ENCODE results near the gene BUD23. TPM values are rescaled to one million over a fixed set of nuclear protein-coding genes. Genes with fewer than 3 reads are reported as not detected.
A peak's percentile ranks its signal among the peaks of the same experiment; 100 is the strongest.
"Not testable (repeated sequence)": the region's sequence is repeated elsewhere in the genome, so short reads cannot be mapped to it uniquely, and the experiment has no call there.

Gene BUD23
- polyA plus RNA-seq, 2 donors, result 39.9 to 43.5 TPM

DNA sequence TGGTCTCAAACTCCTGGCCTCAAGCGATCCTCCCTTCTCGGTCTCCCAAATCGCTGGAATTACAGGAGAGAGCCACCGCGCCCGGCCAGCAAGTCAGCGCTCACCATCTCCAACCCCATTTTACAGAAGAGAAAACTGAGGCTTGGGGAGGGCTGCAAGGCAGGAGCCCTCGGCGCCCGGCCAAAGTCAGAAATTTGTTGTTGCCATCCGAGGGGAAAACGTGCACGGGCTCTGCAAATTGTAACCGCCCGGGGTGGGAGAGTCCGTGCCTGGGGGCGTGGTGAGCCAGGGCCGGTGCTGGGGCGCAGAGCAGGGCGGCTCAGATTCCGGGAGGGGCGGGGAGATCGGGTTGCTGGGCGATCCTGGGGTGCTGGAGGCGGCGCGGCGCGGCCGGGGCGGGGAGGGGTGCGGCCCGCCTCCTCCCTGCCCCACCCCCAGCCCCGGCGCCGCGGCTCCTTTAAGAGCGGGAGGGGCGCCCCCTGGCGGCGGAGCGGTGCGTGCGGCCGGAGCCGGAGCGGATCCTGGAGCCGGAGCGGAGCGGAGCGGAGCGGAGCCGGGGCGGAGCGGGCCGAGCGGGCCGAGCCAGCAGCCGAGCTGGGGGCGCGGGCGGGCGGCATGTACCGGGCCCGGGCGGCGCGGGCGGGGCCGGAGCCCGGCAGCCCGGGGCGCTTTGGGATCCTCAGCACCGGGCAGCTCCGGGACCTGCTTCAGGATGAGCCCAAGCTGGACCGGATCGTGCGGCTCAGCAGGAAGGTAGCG, 15.9 kb upstream of the BUD23 start, which contains the start of gene VPS37D:
TSS of gene VPS37D (plus strand) at position 488 of the 759 bp plus-strand sequence. CDS start at position 616, 128 bp downstream.
- Histone ChIP-seq H3K27me3 (ENCODE audit: control insufficient read depth in 1 of 2, insufficient read depth in 2 of 2, low read length in 2 of 2) (peaks cover 0 to 2% of the 10 kb centered on the region in 2 donors), H3K4me1 (ENCODE audit: control insufficient read depth in 2 of 2, insufficient read depth in 2 of 2, low read length in 1 of 2) (peaks cover 2% of the 10 kb centered on the region in 2 donors), H3K36me3 (ENCODE audit: control insufficient read depth in 2 of 2, insufficient read depth in 2 of 2, low read length in 1 of 2) (no peaks in the 10 kb centered on the region), H3K27ac (ENCODE audit: low read depth in 2 of 2, low read length in 1 of 2) (no peak within 1 kb of the TSS), H3K9me3 (ENCODE audit: control insufficient read depth in 2 of 2, insufficient read depth in 1 of 2, low read depth in 1 of 2, low read length in 1 of 2) (no peaks in the 10 kb centered on the region), H3K4me3 (ENCODE audit: low read depth in 1 of 2, low read length in 2 of 2) (peak within 1 kb of the TSS; percentile 41 to 49)
- 2 to 4% methylated on average over 53 to 79 of the region's 79 CpGs for WGBS, 2 donors

DNA sequence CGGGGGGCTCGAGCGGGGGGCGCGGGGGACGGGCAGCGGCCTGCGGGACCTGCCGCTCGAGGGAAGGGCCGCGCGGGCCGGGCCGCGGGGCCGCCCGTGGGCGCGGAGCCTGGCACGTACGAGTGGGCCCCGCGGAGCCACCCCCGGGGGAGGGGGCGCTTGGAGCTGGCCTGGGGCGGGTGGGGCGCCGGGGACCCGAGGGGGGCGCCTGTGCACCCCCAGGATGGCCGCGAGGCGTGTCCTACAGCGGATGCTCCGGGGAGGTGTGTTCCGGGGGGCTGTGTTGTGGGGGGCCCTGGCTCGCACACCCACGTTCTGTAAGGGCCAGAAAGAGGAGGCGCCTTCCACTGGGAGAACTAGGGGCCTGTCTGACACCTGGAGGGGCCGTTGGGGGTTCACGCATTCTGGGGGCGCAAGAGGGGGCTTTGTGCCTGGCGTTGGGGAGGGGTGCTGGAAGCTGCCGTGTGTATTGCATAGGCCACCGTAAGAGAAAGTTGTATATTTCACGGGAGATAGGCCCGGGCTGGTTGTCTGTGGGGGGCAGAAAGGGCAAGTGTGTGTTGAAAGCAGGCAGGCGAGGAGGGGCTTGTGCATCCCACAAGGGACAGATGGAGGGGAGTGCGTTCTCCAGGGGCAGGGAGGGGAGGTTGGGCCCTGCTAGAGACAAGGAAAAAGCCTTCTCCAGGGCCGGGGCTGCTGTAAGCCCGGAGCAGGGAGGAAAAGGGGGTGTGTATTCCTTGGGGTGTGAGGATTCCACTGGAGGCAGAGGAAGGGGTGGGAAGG, 15.1 kb upstream of the BUD23 start:
- Histone ChIP-seq H3K4me3 (ENCODE audit: low read depth in 1 of 2, low read length in 2 of 2) (peak overlapping the region; percentile 41 to 49), H3K27me3 (ENCODE audit: control insufficient read depth in 1 of 2, insufficient read depth in 2 of 2, low read length in 2 of 2) (peaks cover 0 to 2% of the 10 kb centered on the region in 2 donors), H3K27ac (ENCODE audit: low read depth in 2 of 2, low read length in 1 of 2) (no peak overlapping the region), H3K36me3 (ENCODE audit: control insufficient read depth in 2 of 2, insufficient read depth in 2 of 2, low read length in 1 of 2) (no peaks in the 10 kb centered on the region), H3K9me3 (ENCODE audit: control insufficient read depth in 2 of 2, insufficient read depth in 1 of 2, low read depth in 1 of 2, low read length in 1 of 2) (no peaks in the 10 kb centered on the region), H3K4me1 (ENCODE audit: control insufficient read depth in 2 of 2, insufficient read depth in 2 of 2, low read length in 1 of 2) (peaks cover 2% of the 10 kb centered on the region in 2 donors)
- 3% methylated on average over 37 to 52 of the region's 52 CpGs for WGBS, 2 donors

DNA sequence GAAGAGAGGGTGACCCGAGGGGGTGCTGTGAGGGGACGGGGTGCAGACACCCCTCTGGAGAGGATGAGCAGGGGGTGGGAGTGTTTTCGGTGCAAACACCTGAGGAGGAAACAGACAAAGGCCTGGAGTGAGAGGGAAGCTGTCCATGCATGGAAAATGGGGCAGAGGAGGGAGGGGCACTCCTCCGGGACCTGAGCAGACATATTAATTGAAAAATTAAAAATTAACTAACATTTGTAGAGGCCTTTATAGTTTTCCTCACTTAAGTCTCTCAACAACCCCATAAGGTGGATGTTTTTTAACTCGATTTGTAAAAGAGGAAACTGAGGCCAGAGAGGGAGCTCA, 14.5 kb upstream of the BUD23 start:
- Histone ChIP-seq H3K27ac (ENCODE audit: low read depth in 2 of 2, low read length in 1 of 2) (no peak overlapping the region), H3K27me3 (ENCODE audit: control insufficient read depth in 1 of 2, insufficient read depth in 2 of 2, low read length in 2 of 2) (peaks cover 0 to 2% of the 10 kb centered on the region in 2 donors), H3K4me1 (ENCODE audit: control insufficient read depth in 2 of 2, insufficient read depth in 2 of 2, low read length in 1 of 2) (peaks cover 2% of the 10 kb centered on the region in 2 donors), H3K4me3 (ENCODE audit: low read depth in 1 of 2, low read length in 2 of 2) (peak overlapping the region in 1 of 2 donors; percentile 49), H3K36me3 (ENCODE audit: control insufficient read depth in 2 of 2, insufficient read depth in 2 of 2, low read length in 1 of 2) (no peaks in the 10 kb centered on the region), H3K9me3 (ENCODE audit: control insufficient read depth in 2 of 2, insufficient read depth in 1 of 2, low read depth in 1 of 2, low read length in 1 of 2) (no peaks in the 10 kb centered on the region)
- WGBS, 2 donors, result 28 to 29% methylated on average over 5 of the region's 5 CpGs

DNA sequence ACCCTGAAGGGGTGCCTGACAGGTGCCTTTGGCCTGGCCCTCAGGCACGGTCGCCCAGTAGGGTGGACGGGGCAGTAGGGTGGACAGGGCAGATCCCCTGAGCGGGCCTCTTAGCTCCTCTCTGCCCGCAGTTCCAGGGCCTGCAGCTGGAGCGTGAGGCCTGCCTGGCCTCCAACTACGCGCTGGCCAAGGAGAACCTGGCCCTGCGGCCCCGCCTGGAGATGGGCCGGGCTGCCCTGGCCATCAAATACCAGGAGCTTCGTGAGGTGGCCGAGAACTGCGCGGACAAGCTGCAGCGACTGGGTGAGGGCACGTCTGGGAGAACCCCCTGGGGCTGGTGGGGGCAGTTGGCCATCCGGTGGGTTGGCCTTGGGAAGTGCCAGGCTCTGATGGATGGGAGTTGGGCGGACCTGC, 14.1 kb upstream of the BUD23 start:
- Histone ChIP-seq H3K4me1 (ENCODE audit: control insufficient read depth in 2 of 2, insufficient read depth in 2 of 2, low read length in 1 of 2) (peaks cover 2% of the 10 kb centered on the region in 2 donors), H3K9me3 (ENCODE audit: control insufficient read depth in 2 of 2, insufficient read depth in 1 of 2, low read depth in 1 of 2, low read length in 1 of 2) (no peaks in the 10 kb centered on the region), H3K36me3 (ENCODE audit: control insufficient read depth in 2 of 2, insufficient read depth in 2 of 2, low read length in 1 of 2) (no peaks in the 10 kb centered on the region), H3K27ac (ENCODE audit: low read depth in 2 of 2, low read length in 1 of 2) (no peak overlapping the region), H3K4me3 (ENCODE audit: low read depth in 1 of 2, low read length in 2 of 2) (no peak overlapping the region), H3K27me3 (ENCODE audit: control insufficient read depth in 1 of 2, insufficient read depth in 2 of 2, low read length in 2 of 2) (peaks cover 0 to under 1% of the 10 kb centered on the region in 2 donors)
- WGBS, 2 donors, result 75 to 79% methylated on average over 19 of the region's 19 CpGs

DNA sequence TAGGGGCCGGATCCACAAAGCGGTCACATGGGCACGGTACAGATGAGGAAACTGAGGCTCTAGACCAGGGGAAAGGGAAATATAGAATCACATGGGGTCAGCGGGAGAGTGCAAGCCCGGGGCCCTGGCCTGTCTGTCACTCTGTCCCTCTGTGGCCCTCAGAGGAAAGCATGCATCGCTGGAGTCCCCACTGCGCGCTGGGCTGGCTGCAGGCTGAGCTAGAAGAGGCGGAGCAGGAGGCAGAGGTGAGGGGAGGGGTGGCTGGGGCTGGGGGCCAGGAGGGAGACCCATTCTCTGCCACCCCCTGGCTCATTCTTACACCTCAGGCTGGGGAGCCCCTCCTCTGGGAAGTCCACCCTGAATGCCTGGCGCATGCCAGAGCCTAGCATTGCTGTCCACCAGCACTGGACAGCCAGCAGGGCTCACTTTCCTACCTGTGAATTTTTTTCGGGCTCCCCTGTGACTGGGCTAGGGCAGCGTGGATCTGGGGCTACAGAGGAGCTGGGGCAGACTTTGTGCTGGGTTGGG, 13.5 kb upstream of the BUD23 start:
- no peaks in the 10 kb centered on the region for H3K27me3 ChIP-seq (ENCODE audit: control insufficient read depth in 1 of 2, insufficient read depth in 2 of 2, low read length in 2 of 2)
- WGBS, 2 donors, result 86% methylated on average over 12 of the region's 12 CpGs
- no peaks in the 10 kb centered on the region for H3K36me3 ChIP-seq (ENCODE audit: control insufficient read depth in 2 of 2, insufficient read depth in 2 of 2, low read length in 1 of 2)
- no peaks in the 10 kb centered on the region for H3K9me3 ChIP-seq (ENCODE audit: control insufficient read depth in 2 of 2, insufficient read depth in 1 of 2, low read depth in 1 of 2, low read length in 1 of 2)
- no peak overlapping the region for H3K27ac ChIP-seq (ENCODE audit: low read depth in 2 of 2, low read length in 1 of 2)
- no peak overlapping the region for H3K4me3 ChIP-seq (ENCODE audit: low read depth in 1 of 2, low read length in 2 of 2)
- peaks cover 2% of the 10 kb centered on the region in 2 donors for H3K4me1 ChIP-seq (ENCODE audit: control insufficient read depth in 2 of 2, insufficient read depth in 2 of 2, low read length in 1 of 2)

DNA sequence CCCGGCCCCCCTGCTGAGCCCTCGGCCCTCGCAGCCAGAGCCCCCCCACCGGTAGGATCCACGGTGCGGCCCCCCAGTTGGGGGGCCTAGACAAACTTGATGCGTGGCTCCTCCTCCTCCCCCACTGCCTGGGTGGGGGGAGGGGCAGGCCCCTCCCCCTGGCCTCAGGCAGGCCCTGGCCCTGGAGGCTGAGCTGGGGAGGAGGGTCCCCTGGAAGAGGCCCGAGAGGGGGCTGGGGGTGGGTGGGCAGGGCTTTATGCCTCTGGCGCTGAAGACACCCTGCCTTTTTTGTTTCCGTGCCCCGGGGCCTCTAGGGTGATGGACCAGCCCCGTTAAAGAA, 12.1 kb upstream of the BUD23 start:
- H3K36me3 ChIP-seq (ENCODE audit: control insufficient read depth in 2 of 2, insufficient read depth in 2 of 2, low read length in 1 of 2), result no peaks in the 10 kb centered on the region
- WGBS, 2 donors, result 37 to 43% methylated on average over 11 to 12 of the region's 12 CpGs
- H3K4me3 ChIP-seq (ENCODE audit: low read depth in 1 of 2, low read length in 2 of 2), result no peak overlapping the region
- H3K4me1 ChIP-seq (ENCODE audit: control insufficient read depth in 2 of 2, insufficient read depth in 2 of 2, low read length in 1 of 2), result peaks cover 2% of the 10 kb centered on the region in 2 donors
- H3K9me3 ChIP-seq (ENCODE audit: control insufficient read depth in 2 of 2, insufficient read depth in 1 of 2, low read depth in 1 of 2, low read length in 1 of 2), result no peaks in the 10 kb centered on the region
- no peaks in the 10 kb centered on the region for H3K27me3 ChIP-seq (ENCODE audit: control insufficient read depth in 1 of 2, insufficient read depth in 2 of 2, low read length in 2 of 2)
- H3K27ac ChIP-seq (ENCODE audit: low read depth in 2 of 2, low read length in 1 of 2), result no peak overlapping the region

DNA sequence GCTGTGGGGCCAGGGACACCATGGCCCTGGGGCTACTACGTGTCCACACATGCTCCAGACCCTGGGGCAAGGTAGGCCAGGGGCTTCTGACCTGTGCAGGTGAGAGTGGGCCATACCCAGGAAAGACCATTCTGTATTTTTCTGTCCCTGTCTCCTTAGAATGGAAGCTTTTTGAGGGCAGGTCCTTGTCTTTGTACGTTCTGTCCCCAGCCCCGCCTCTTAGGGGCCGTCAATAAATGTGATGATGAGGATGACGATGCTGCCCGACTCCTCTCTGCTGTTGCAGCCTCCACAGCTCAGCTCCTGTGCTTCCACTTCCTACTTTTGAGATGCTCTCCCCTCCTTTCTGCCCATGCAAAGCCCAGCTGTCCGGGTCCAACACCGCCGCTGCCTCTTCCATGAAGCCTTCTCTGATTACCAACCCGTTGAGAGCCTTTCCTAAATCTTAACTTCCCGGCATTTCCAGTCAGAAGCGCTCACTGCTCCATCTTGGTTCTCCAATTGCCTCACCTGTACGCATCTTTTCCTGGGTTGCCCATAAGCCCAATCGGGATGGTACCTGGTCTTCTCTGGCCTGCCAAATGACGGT, 11.4 kb upstream of the BUD23 start:
- Histone ChIP-seq H3K9me3 (ENCODE audit: control insufficient read depth in 2 of 2, insufficient read depth in 1 of 2, low read depth in 1 of 2, low read length in 1 of 2) (no peaks in the 10 kb centered on the region), H3K36me3 (ENCODE audit: control insufficient read depth in 2 of 2, insufficient read depth in 2 of 2, low read length in 1 of 2) (no peaks in the 10 kb centered on the region), H3K4me1 (ENCODE audit: control insufficient read depth in 2 of 2, insufficient read depth in 2 of 2, low read length in 1 of 2) (peaks cover 2% of the 10 kb centered on the region in 2 donors), H3K27me3 (ENCODE audit: control insufficient read depth in 1 of 2, insufficient read depth in 2 of 2, low read length in 2 of 2) (no peaks in the 10 kb centered on the region), H3K4me3 (ENCODE audit: low read depth in 1 of 2, low read length in 2 of 2) (no peak overlapping the region), H3K27ac (ENCODE audit: low read depth in 2 of 2, low read length in 1 of 2) (no peak overlapping the region)
- 93% methylated on average over 15 of the region's 15 CpGs for WGBS, 2 donors

DNA sequence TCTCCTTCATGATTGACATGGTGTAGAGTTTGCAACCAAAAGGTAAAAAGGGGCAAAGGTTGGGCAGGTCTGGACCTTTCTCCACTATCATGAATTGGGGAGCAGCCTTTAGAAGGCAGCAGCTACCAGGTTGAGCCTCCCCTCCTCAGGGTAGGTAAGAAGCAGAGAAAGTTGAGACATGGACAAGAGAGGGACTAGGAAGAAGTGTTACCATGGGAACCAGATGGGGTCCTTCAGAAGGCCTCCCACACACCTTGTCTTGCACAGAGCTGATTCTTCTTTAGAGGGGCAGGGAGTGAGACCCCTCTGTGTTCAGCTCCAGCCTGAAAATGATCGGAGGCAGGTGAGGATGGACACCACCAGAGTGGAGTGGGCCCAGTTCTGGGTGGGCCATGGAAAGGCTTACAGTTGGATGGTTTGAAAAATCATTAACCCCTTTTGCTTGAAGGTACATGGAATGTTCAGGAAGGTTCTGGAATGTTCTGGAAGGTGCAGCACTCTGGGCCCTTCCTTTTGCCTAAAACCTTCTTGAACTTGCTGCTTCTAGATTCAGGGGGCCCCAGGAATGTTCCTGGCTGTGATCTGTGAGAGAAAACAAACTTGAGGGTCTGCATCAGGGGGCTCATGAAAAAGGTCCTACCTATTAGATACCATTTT, 8.8 kb upstream of the BUD23 start:
- 80 to 98% methylated on average over 1 of the region's 1 CpG for WGBS, 2 donors
- Histone ChIP-seq H3K27ac (ENCODE audit: low read depth in 2 of 2, low read length in 1 of 2) (no peak overlapping the region), H3K27me3 (ENCODE audit: control insufficient read depth in 1 of 2, insufficient read depth in 2 of 2, low read length in 2 of 2) (no peaks in the 10 kb centered on the region), H3K4me1 (ENCODE audit: control insufficient read depth in 2 of 2, insufficient read depth in 2 of 2, low read length in 1 of 2) (no peaks in the 10 kb centered on the region), H3K36me3 (ENCODE audit: control insufficient read depth in 2 of 2, insufficient read depth in 2 of 2, low read length in 1 of 2) (no peaks in the 10 kb centered on the region), H3K9me3 (ENCODE audit: control insufficient read depth in 2 of 2, insufficient read depth in 1 of 2, low read depth in 1 of 2, low read length in 1 of 2) (peaks cover 0 to 3% of the 10 kb centered on the region in 2 donors), H3K4me3 (ENCODE audit: low read depth in 1 of 2, low read length in 2 of 2) (no peak overlapping the region)

DNA sequence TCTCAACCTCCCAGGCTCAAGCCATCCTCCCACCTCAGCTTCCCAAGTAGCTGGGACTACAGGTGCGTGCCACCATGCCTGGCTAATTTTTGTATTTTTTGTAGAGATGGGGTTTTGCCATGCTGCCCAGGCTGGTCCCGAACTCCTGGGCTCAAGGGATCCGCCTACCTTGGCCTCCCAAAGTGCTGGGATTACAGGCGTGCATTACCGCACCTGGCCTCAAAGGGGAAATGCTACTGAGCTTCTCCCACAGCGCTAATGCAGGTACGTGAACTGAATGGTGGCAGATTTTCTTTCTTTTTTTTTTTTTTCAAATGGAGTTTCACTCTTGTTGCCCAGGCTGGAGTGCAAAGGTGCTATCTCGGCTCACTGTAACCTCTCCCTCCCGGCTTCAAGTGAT, 7.3 kb upstream of the BUD23 start:
- H3K9me3 ChIP-seq (ENCODE audit: control insufficient read depth in 2 of 2, insufficient read depth in 1 of 2, low read depth in 1 of 2, low read length in 1 of 2); H3K27me3 ChIP-seq (ENCODE audit: control insufficient read depth in 1 of 2, insufficient read depth in 2 of 2, low read length in 2 of 2); H3K27ac ChIP-seq (ENCODE audit: low read depth in 2 of 2, low read length in 1 of 2); H3K4me3 ChIP-seq (ENCODE audit: low read depth in 1 of 2, low read length in 2 of 2); H3K4me1 ChIP-seq (ENCODE audit: control insufficient read depth in 2 of 2, insufficient read depth in 2 of 2, low read length in 1 of 2); H3K36me3 ChIP-seq (ENCODE audit: control insufficient read depth in 2 of 2, insufficient read depth in 2 of 2, low read length in 1 of 2): not testable (repeated sequence)
- WGBS, 2 donors, result 67 to 82% methylated on average over 9 of the region's 9 CpGs

Measured in esophagus (tissue), 2 donors.